ENCODE measurements around the gene GGT6.

GRCh38 chr17:4508207-4508606 is 52.2 kb downstream of the GGT6 start:
- no peak for TF ChIP-seq CTCF (optimal IDR thresholded peaks at IDR 0.05 in 1 of 3, IDR thresholded peaks at IDR 0.05 in 1 of 3, conservative IDR thresholded peaks at IDR 0.05 in 1 of 3; ENCODE audit: extremely low read depth in 1 of 3, insufficient read depth in 2 of 3, low read length in 3 of 3)
- no peak for TF ChIP-seq EZH2 (IDR thresholded peaks at IDR 0.05; ENCODE audit: low read length)

All from keratinocyte (primary cell).